Mesodermal cell (in vitro differentiated cells): ENCODE data around the gene MIB2.

Experiments used
- H3K27ac ChIP-seq: 2 replicates; pipeline ENCODE4 v1.7.0; 2013; ENCODE audit warnings: mild to moderate bottlenecking, low read depth, low read length, moderate library complexity; ENCODE audit not compliant: severe bottlenecking
- H3K36me3 ChIP-seq: 2 replicates; pipeline ENCODE4 v1.7.1; 2013; ENCODE audit warnings: mild to moderate bottlenecking, low read length, moderate library complexity; ENCODE audit not compliant: control insufficient read depth, insufficient read depth
- H3K4me1 ChIP-seq: one replicate; pipeline ENCODE4 v1.7.1; 2013; ENCODE audit warnings: mild to moderate bottlenecking, low read length; ENCODE audit not compliant: insufficient read depth, control insufficient read depth, poor library complexity, severe bottlenecking
- H3K4me3 ChIP-seq: 2 replicates; pipeline ENCODE4 v1.7.0; 2013; ENCODE audit warnings: low read length, control low read depth, mild to moderate bottlenecking; ENCODE audit not compliant: insufficient read depth, poor library complexity, severe bottlenecking; ENCODE audit errors: extremely low read depth
- H3K9me3 ChIP-seq: 2 replicates; pipeline ENCODE4 v1.7.1; 2013; ENCODE audit warnings: mild to moderate bottlenecking, low read length, moderate library complexity; ENCODE audit not compliant: control insufficient read depth
- WGBS, 2 experiments: methylation state at CpG; one replicate each; pipeline ENCODE4 v1.1.5; 2013; ENCODE audit warnings: missing lambda C conversion rate in 2 of 2; ENCODE audit not compliant: insufficient coverage in 2 of 2; 5-methylcytosine and 5-hydroxymethylcytosine counted together

Gene MIB2

GRCh38 chr1:1623631-1624442, 8.5 kb downstream of the MIB2 start:
- H3K36me3 ChIP-seq, result peaks cover 24% of the 10 kb centered on the region
- WGBS, 2 experiments, result 94 to 96% methylated on average over 37 to 49 of the region's 51 CpGs
- no peaks in the 10 kb centered on the region for H3K9me3 ChIP-seq
- H3K27ac ChIP-seq, result no peak overlapping the region
- no peak overlapping the region for H3K4me3 ChIP-seq
- no peaks in the 10 kb centered on the region for H3K4me1 ChIP-seq

GRCh38 chr1:1624443-1625403, 9.4 kb downstream of the MIB2 start:
- H3K4me1 ChIP-seq, result no peaks in the 10 kb centered on the region
- 92 to 94% methylated on average over 31 to 34 of the region's 38 CpGs for WGBS, 2 experiments
- H3K36me3 ChIP-seq, result peaks cover 21% of the 10 kb centered on the region

GRCh38 chr1:1625404-1625775, 10.1 kb downstream of the MIB2 start:
- WGBS, 2 experiments, result 89 to 95% methylated on average over 7 to 23 of the region's 28 CpGs
- peaks cover 21% of the 10 kb centered on the region for H3K36me3 ChIP-seq

More at GRCh38 chr1:1624443-1625403, 9.4 kb downstream of the MIB2 start:
- no peaks in the 10 kb centered on the region for H3K9me3 ChIP-seq
- H3K27ac ChIP-seq, result no peak overlapping the region
- no peak overlapping the region for H3K4me3 ChIP-seq

GRCh38 chr1:1625824-1626206, 10.5 kb downstream of the MIB2 start:
- Histone ChIP-seq H3K4me3 (no peak overlapping the region), H3K4me1 (no peaks in the 10 kb centered on the region), H3K9me3 (no peaks in the 10 kb centered on the region), H3K27ac (no peak overlapping the region), H3K36me3 (peaks cover 21% of the 10 kb centered on the region)
- WGBS, 2 experiments, result 96 to 100% methylated on average over 4 to 7 of the region's 8 CpGs

More at GRCh38 chr1:1625404-1625775, 10.1 kb downstream of the MIB2 start:
- no peaks in the 10 kb centered on the region for H3K9me3 ChIP-seq
- no peak overlapping the region for H3K27ac ChIP-seq
- H3K4me1 ChIP-seq, result no peaks in the 10 kb centered on the region
- no peak overlapping the region for H3K4me3 ChIP-seq

- no peak overlapping the region for H3K4me3 ChIP-seq
- 93 to 100% methylated on average over 36 to 40 of the region's 48 CpGs for WGBS, 2 experiments
- H3K4me1 ChIP-seq, result no peaks in the 10 kb centered on the region
- no peak overlapping the region for H3K27ac ChIP-seq
- peaks cover 21% of the 10 kb centered on the region for H3K36me3 ChIP-seq
- H3K9me3 ChIP-seq, result no peaks in the 10 kb centered on the region
Observed at GRCh38 chr1:1626207-1627141, 11.2 kb downstream of the MIB2 start.

- no peaks in the 10 kb centered on the region for H3K4me1 ChIP-seq
- 88 to 94% methylated on average over 25 to 27 of the region's 37 CpGs for WGBS, 2 experiments
Observed at GRCh38 chr1:1627261-1627828, 12.0 kb downstream of the MIB2 start.

GRCh38 chr1:1627829-1628753, 12.8 kb downstream of the MIB2 start:
- Histone ChIP-seq H3K36me3 (peaks cover 21% of the 10 kb centered on the region), H3K9me3 (no peaks in the 10 kb centered on the region), H3K4me1 (no peaks in the 10 kb centered on the region), H3K27ac (no peak overlapping the region), H3K4me3 (no peak overlapping the region)
- WGBS, 2 experiments, result 93 to 95% methylated on average over 50 to 51 of the region's 53 CpGs

More at GRCh38 chr1:1627261-1627828, 12.0 kb downstream of the MIB2 start:
- no peaks in the 10 kb centered on the region for H3K9me3 ChIP-seq
- H3K27ac ChIP-seq, result no peak overlapping the region
- no peak overlapping the region for H3K4me3 ChIP-seq
- peaks cover 21% of the 10 kb centered on the region for H3K36me3 ChIP-seq

GRCh38 chr1:1628754-1629429, 13.6 kb downstream of the MIB2 start:
- no peak overlapping the region for H3K27ac ChIP-seq

More at GRCh38 chr1:1628754-1629429, 13.6 kb downstream of the MIB2 start:
- H3K36me3 ChIP-seq, result peaks cover 21% of the 10 kb centered on the region
- no peak overlapping the region for H3K4me3 ChIP-seq
- 90 to 93% methylated on average over 37 to 48 of the region's 53 CpGs for WGBS, 2 experiments
- no peaks in the 10 kb centered on the region for H3K9me3 ChIP-seq
- H3K4me1 ChIP-seq, result no peaks in the 10 kb centered on the region
